Astrocyte of the cerebellum (primary cell): ENCODE measurements around the gene FAM89A.

Source experiments
- DNase-seq: peaks from one replicate; pipeline ENCODE4 v3.0.0-alpha.2; 2011; ENCODE audit warnings: low read depth
- H3K4me3 ChIP-seq: 2 replicates; pipeline ENCODE4 v1.5.1; 2011; ENCODE audit warnings: mild to moderate bottlenecking, low read depth, low read length, moderate library complexity
- CTCF ChIP-seq: IDR thresholded peaks from 2 replicates; pipeline ENCODE4 v1.5.1; 2012; ENCODE audit warnings: low read length, low read depth, moderate library complexity, mild to moderate bottlenecking; ENCODE audit errors: missing control alignments
- in situ Hi-C: cut with HindIII; loops from 2 replicates; pipeline ENCODE4 v1.10.0; 2017; ENCODE audit warnings: low sequenced_read_pairs

Gene FAM89A

GRCh38 chr1:231044588-231044987, 4.5 kb upstream of the FAM89A start:
- in situ Hi-C loops: no loop called here
- no peak for DNase-seq
- TF ChIP-seq CTCF: no peak
- no peak overlapping the region for H3K4me3 ChIP-seq

GRCh38 chr1:231041719-231042261, 1.7 kb upstream of the FAM89A start:
- TF ChIP-seq CTCF: no peak
- in situ Hi-C loops: no loop called here
- DNase-seq: no peak
- H3K4me3 ChIP-seq: no peak overlapping the region

- no peak for DNase-seq
- H3K4me3 ChIP-seq: peak overlapping the region; percentile 74
- TF ChIP-seq CTCF: no peak
- in situ Hi-C loops: no loop called here
These were observed 1.0 kb upstream of the FAM89A start for GRCh38 chr1:231040800-231041718.

GRCh38 chr1:231039161-231040018, 664 bp downstream of the FAM89A start:
- H3K4me3 ChIP-seq: peak overlapping the region; percentile 74
- TF ChIP-seq CTCF: no peak
- DNase-seq: no peak
- in situ Hi-C loops: loop anchor here (5.0 kb wide), 1 partner anchor 103 kb away; no protein-coding TSS in a partner anchor

GRCh38 chr1:231037585-231038517, 2.2 kb downstream of the FAM89A start:
- TF ChIP-seq CTCF: no peak
- in situ Hi-C loops: loop anchor here (5.0 kb wide), 1 partner anchor 104 kb away; no protein-coding TSS in a partner anchor
- peak; percentile 39 for DNase-seq
- H3K4me3 ChIP-seq: no peak overlapping the region

GRCh38 chr1:231036416-231036815, 3.6 kb downstream of the FAM89A start:
- no peak for TF ChIP-seq CTCF
- no peak overlapping the region for H3K4me3 ChIP-seq
- in situ Hi-C loops: loop anchor here (5.0 kb wide), 1 partner anchor 106 kb away; no protein-coding TSS in a partner anchor
- no peak for DNase-seq
